Glomerular endothelial cell (primary cell): ENCODE results near the gene SPAAR. TPM values are rescaled to one million over a fixed set of nuclear protein-coding genes. Genes with fewer than 3 reads are reported as not detected.
"Not testable (repeated sequence)": the region's sequence is repeated elsewhere in the genome, so short reads cannot be mapped to it uniquely, and the experiment has no call there.

Source experiments
- DNase-seq: peaks from one replicate; pipeline ENCODE4 v3.0.0-alpha.2; 2011; ENCODE audit warnings: low read depth, low spot score; ENCODE audit errors: extremely low read depth
- total RNA-seq: library from RNA; depleted of rRNA; stranded (reverse); fragments of >200 nt; gene quantifications from 2 replicates; pipeline ENCODE4 v1.2.3, GENCODE V29; 2015

The SPAAR gene
- total RNA-seq, 1 donor from 2014 or later = 8.1 TPM

DNA sequence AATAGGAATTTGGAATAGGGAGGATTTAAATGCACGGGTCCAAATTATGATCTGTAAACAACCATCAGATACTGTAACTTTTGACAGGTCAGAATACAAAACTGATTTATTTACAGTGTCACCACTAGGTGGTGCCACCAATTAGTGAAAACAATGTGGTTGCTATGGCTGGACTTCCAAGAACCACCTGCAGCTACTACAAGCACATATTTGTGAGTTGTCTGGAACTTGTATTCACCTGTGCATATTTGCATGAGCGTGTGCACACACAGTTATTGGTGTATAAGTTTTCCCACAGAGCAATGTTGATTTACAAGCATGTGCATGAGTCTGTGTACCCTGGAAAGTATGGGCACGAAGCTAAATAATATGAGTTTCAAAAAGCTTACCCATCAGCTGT is 6.2 kb upstream of the SPAAR start:
- DNase-seq = no peak

DNA sequence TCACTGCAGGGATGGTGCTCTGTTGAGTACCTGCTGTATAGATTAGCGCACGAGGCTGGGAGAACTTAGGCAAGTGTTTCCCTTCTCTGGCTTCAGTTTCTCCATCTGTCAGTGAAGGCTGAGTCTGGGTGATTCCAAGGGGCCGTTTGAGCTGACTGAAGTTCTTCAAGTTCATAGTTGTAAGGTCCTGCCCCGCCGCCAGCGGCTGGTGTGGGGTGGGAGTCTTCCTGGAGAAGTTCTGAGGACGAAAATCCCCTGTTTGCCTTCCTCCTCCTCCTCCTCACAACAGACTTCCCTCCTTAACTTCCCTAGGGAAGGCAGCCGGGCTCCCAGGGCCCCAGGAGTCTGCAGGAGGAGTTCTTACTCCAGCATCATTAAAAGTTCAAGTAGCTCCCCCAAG is 5.0 kb upstream of the SPAAR start:
- DNase-seq = no peak

DNA sequence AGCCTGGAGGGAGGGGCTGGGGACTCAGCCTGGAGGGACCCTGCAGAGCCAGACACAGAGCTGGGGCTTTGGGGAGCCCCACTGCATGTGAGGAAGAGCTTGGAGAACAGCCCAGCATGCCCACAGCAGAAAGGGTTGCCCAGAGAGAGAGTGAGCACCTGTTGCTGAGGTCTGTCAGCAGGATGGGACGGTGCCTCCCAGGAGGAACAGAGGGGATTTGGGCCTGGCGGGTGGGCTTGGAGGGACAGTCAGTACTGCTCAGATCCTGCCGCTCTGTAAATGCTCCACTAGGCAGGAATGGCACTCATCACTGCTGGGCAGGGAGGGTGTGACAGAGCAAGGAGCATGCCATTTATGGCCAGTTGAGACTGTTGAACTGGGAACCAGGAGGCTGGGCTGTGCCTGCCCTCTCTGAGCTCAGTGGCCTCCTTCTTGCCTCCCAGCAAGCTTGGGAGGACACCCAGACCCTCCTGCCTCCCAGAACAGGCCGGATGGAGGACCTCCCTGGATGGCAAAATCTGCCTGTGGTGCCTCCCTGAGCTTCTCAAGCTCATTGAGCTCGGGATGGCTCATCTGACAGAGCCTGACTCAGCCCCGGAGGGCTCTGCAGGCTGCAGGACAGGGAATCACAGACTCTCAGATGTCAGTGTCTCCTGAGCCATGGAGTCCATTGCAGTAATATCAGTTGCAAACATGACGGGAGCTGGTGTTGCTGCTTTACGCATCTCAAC is 4.1 kb upstream of the SPAAR start:
- no peak for DNase-seq

DNA sequence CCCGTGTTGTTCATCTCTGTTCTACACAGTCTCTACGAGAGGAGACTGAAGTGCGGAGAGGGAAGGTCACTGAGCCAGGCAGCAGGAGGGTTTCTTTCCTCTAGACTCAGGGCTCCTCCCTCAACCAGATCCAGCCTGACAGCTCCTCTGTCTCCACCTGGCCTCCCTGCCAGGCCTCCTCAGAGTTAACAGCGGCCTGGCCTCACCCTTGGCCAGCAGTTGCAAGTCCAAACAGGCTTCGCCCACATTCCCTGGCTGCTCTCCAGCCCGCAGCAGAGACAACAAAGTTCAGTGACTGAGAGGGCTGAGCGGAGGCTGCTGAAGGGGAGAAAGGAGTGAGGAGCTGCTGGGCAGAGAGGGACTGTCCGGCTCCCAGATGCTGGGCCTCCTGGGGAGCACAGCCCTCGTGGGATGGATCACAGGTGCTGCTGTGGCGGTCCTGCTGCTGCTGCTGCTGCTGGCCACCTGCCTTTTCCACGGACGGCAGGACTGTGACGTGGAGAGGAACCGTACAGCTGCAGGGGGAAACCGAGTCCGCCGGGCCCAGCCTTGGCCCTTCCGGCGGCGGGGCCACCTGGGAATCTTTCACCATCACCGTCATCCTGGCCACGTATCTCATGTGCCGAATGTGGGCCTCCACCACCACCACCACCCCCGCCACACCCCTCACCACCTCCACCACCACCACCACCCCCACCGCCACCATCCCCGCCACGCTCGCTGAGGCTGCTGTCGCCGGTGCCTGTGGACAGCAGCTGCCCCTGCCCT is 3.2 kb upstream of the SPAAR start, which contains the start of gene HRCT1:
HRCT1 (plus strand) TSS at position 291 of the 768 bp plus-strand sequence; CDS start at position 377, 86 bp downstream.
- DNase-seq = no peak

DNA sequence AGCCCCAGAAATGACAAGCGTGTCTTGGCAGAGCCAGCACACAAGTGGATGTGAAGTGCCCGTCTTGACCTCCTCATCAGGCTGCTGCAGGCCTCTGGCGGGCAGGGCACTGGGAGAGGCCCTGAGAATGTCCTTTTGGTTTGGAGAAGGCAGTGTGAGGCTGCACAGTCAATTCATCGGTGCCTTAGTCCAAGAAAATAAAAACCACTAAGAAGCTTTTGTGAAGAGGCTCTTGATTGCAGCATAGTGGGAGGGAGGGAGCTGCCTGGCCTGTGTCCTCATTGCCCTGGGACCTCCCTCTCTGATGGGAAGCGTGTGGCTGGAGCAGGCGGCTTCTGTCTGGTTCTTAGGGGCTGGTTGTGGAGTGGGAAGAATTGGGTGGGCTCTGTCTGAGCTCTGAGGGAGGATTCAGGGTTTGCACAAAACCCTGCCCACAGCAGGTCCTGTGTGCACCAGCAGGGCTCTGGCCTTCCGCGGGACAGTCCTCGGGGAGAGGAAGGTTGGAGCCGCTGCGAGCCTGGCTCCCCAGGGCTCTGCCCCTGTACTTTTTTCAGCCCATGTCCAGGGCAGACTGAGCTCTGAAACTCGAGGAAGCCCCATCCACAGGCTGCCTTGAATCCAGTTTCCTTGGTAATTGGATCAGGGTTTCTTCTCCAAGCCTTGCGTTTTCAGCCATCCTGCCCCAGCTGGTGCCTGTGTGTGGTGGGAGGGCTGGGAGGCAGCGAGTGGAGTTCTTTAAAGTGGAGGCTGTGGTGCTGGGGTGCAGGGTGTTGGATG is 2.2 kb upstream of the SPAAR start:
- no peak for DNase-seq

DNA sequence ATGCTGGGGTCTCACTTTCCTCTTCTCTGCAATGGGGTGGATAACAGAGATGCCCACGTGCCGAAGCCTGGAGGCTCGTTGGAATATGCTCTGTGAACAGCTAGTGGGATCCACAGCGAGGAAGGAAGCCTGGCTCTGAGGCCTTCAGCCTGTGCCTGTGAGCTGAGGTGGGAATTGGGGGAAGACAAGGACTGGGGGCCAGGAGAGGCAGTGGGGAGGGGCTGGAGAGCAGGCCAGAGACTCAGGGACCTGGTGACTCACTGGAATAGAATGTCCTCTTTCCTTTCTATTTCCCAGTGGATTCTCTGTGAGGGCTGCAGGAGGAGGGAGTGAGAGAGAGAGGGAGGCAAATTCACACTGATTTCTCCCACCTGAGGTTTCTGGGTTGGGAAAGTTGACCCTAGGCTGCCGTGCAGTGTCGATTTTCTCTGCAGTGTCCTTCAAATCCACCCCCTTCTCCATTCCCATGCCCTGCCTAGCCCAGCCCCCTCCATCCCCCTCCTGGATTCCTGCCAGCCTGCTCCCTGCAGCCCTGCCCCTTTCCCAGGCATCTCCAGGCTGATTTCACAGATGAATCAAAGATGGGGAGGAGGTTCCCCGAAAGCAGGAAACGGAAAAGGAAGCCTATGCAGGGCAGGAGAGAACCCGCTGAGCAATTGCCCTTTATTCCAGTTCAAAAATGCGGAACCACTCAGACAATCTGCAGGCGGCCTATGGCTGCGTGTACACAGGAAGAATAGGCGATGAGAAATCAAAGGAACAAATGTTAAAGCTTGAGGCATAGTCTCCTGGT is 1.4 kb upstream of the SPAAR start:
- peak; percentile 82 for DNase-seq

DNA sequence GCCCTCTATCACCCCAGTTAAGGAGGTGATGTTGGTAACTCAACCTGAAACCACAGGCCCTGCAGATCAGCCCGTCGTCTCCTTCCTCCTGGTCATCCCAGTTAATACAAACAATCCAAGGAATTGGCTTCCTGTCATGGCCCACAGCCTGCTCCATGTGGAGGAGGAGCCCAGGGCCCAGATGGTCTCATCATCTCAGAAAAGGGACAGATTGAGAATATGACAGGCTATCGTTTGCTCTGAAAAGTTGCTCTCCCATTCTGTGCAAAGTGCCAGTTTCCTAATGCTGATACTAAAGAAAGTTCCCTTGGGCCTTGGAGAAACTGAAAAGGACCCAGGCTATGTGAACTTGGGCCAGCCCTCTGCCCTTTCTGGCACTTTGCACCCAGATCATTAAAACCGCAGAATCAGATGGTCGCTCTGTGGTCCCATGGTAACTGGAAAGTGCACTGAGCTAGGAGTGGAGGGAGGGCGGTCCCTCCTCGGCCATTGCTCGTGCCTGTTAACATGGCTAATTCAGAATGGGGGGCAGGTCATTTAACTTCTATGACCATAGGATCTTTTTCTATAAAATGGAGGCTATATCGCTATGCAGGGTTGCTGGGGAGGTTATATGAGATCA is 675 bp upstream of the SPAAR start:
- DNase-seq = no peak

DNA sequence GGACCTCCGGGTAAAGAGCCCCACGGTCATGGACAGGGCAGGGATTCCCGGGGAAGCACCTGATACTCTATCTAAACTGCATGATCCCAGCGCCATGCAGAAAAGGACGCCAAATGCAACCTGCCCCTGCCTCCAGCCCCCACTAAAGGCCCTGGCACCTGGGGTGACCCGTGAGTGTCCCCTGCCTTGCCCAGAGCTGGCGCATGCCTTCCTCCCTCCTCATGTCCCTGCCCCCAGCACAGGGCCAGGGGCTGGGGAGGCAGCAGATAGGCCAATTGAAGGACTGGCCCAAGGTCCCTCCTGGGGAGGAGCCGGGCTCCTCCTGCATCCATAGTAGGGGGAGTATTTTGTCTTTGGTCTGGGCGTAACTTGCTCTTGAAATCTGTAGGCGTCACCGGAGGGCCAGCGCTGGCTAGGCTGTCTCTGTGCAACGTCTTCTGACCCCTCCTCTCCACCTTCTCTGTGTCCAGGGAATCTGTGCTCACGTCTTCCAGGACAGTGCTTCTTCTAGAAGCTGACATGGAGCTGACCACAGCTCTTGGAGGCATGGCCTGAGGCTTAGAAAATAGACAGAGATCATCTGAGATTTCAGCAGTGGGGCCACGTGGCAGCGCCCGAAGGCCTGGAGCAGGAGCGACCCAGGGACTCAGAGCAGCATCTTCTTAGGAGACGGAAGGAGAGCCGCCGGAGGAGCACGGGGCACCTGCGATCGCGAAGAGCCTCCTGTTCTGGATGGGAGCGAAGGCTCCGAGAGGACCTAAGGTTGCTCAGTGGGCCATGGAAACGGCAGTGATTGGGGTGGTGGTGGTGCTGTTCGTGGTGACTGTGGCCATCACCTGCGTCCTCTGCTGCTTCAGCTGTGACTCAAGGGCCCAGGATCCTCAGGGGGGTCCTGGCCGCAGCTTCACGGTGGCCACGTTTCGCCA is 660 bp downstream of the SPAAR start:
- no peak for DNase-seq

DNA sequence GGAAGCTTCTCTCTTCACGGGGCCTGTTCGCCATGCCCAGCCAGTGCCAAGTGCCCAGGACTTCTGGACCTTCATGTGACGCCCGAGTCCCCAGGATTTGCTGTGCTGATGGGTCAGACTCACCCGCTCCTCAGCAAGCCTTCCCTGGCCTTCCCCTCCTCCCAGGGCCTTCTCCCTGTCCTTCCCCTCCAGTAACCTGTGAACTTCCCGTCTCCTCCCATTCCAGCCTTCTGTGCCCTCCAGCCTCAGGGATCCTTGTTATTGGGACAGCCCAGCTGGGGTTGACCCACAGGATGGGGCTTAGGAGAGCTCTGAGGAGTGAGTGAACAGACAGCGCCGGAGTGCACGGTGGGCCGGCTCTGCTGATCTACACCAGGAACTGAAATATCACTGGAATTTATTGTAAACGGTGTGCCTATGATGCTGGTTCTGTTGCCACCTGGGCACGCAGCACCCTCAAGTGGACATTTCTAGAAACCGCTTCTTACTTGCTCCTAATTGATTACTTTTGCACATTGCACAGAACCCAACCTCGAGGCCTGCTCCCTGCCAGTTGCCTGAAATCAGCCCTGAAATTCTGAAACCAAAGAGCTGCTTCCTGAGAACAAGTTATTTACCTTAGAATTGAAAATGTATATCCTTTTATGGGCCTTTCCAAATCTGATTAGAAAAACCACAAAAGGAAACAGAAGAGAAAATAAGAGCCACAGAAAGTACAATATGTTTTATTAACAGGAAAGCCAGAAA is 1.5 kb downstream of the SPAAR start:
- peak; percentile 68 for DNase-seq

DNA sequence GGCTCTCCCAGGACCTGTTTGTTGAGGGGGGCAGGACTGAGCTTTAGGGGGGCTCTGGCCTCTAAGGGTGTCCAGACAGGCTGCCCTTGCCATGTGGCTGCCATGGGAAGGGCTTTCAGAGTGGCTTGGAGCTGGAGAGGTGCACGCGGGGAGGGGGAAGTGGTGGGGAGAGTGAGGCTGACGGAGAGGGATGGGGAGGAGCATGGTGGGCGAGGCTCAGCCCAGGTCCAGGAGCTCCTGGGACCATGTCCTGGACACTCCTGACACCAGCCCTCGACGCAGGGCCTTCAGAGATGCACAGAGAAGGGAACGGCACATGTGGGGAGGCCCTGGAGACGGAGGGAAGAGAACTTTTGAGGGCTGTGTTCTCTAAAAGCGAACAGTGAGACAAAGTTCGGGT is 2.4 kb downstream of the SPAAR start:
- DNase-seq = no peak

DNA sequence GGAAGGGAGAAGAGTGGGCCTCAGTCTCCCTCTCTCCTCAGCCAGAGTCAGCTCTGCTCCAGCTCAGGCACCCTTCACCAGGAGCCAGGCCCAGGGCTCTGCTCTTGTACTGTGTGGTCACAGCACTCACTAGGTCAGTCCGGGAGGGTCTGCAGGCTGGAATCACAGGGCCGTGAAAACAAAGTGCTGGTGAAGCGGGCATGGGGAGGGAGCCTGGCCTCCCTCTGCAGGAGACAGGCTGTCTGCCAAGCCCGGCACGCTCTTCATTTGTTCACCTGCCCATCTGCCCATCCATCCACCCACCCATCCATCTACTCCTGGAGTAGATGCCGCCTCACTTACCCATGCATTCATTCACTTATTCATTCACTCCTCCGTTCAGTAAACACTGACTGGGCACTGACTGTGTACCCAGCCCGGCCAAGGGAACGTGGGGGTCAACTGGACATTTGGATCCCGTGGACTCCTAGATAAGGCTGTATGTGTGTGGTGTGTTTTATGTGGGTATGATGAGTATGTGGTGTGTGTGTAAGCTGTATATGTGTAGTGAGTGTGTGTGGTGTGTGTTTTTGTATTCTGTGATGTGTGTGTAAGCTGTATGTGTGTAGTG is 3.6 kb downstream of the SPAAR start:
- DNase-seq = no peak

DNA sequence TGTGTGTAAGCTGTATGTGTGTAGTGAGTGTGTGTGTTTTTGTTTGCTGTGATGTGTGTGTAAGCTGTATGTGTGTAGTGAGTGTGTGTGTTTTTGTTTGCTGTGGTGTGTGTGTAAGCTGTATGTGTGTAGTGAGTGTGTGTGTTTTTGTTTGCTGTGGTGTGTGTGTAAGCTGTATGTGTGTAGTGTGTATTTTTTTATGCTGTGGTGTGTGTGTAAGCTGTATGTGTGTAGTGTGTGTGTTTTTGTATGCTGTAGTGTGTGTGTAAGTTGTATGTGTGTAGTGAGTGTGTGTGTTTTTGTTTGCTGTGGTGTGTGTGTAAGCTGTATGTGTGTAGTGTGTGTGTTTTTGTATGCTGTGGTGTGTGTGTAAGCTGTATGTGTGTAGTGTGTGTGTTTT is 4.1 kb downstream of the SPAAR start:
- not testable (repeated sequence) for DNase-seq

DNA sequence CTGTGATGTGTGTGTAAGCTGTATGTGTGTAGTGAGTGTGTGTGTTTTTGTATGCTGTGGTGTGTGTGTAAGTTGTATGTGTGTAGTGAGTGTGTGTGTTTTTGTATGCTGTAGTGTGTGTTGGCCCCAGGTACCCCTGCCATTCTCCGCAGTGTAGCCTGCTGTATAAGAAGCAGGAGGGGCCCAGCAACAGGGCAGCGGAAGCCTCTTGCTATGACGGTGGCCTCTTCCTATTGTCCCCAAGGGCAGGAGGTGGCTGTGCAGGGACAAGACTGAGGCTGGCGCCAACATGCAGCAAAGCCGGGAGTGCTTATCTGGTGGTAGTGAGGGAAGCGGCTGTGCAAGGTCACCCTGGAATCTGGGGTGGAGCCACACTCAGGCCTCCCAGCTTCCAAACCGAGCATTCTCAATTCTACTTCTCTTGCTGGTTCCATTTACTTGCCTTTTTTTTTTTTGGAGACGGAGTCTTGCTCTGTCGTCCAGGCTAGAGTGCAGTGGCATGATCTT is 5.1 kb downstream of the SPAAR start:
- DNase-seq = no peak

DNA sequence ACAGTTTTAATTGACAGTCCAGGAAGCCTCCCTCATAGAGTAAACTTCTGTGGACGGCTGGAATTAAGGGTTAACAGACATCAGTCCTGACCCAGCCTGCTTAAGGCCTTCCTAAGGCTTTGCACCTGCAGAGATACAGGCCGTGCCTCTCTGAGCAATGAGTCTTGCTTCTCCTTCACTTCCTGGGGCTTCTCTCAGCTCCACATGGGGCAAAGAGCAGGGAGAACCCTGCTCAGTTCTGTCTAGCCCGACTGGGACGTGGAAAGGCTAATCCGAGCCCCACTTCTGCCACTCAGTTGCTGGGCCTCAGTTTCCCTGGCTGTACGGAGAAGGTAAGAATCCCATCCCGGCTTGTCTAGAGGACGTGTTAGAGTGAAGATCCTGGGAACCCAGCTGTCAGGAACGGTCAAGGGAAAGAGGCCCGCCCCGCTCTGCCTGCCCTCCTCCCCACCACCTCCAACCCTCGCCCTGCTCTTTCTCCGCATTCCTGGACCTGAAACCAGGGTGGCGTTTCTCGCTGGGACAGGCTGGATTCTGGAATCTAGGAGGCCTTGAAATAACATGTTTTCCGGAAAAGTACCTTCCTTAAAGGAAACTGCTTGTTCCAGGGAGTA is 6.5 kb downstream of the SPAAR start:
- no peak for DNase-seq

DNA sequence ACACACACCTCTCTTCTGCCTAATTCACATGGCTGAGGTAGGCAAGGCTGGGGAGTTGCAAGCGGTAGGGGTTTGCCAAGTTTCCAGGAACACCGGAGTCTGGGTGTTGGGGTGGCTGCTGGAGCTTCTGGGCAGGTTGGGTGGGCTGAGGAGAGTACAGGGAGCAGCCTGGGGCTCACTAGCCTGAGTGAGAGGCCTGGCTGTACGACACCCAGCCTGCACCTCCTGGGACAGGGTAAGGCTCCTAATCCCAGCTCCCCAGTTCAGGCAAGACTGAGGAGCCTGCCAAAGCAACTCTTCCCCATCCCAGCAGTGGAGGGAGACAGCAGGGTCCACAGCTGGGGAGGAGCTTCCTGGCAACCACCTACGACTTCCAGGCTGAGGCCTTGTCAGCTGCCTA is 8.0 kb downstream of the SPAAR start:
- DNase-seq = no peak

DNA sequence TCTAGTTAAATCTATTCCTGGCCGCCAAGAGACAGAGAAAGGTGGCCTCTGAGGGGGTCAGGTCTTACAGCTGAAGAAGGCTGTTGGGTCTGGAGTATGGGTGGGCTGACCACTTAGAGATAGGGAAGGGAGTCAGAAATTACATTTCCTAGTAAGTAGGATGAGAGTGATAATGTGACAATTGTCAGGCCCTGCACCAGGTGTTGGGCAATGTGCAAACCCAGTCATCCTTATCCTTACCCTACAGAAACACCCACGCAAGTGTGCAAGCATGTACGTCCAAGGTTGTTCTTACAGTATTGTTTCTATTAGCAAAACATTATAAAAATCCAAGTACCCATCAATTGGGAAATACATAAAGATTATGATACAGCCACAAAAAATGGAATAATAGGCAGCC is 9.5 kb downstream of the SPAAR start:
- no peak for DNase-seq

DNA sequence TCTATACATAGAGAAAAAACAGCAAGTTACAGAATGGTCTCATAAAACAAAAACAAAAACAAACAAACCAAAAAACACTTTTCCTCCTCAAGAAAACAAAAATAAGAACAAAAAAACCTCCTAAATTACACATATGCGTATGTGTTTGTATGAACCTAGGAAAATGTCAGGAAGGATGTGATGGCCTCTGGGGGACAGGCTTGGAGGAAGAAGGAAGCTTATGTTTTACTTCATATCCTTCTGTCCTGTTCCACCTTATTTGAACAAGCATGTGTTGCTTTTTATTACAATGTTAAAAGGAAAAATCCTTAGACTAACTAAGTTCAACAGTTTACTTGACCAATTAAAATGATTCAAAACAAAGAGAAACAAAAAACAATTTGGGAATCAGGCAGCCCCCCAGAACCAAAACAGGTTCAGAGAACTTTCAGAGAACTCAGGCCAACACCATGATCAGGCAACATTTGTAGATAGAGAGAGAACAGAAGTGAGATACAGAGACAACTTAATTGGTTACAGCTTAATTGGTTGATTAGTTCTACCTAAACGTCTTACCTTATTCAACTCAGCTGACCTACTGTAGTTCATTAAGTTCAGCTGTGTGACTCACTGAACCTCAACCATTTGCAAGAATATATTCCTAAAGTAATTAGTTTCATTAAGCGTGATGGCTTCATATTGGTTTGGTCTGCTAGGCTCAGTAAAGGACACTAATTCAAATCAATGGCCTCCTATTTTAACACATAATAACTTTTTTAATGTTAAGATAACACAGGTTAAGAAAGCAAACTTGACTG is 10.1 kb downstream of the SPAAR start:
- no peak for DNase-seq
